Spleen (tissue), 11 donors: ENCODE results near the gene SOX8. TPM values are rescaled to one million over a fixed set of nuclear protein-coding genes. Genes with fewer than 3 reads are reported as not detected.

Source experiments
- DNase-seq: peaks from one replicate; pipeline ENCODE4 v3.0.0-alpha.2; 2020
- H3K27ac ChIP-seq, 8 donors: fragments of 200-600 bp; sonication (generic) in 7 of 8; 1 replicate in 4 of 8; 2 replicates in 4 of 8; pipeline versions ENCODE4 v1.5.0 to v1.8.0; 2016 to 2021; ENCODE audit warnings: inconsistent platforms in 4 of 8, mild to moderate bottlenecking in 4 of 8, moderate library complexity in 1 of 8
- H3K27me3 ChIP-seq, 7 donors: fragments of 200-600 bp; sonication (generic) in 6 of 7; replicated peaks in 1 of 7; 1 replicate in 4 of 7; 2 replicates in 3 of 7; pipeline versions ENCODE4 v1.5.0 to v1.8.0; 2016 to 2021; ENCODE audit warnings: inconsistent platforms in 3 of 7, mild to moderate bottlenecking in 1 of 7
- H3K36me3 ChIP-seq, 6 donors: fragments of 200-600 bp; sonication (generic) in 5 of 6; 1 replicate in 4 of 6; 2 replicates in 2 of 6; pipeline versions ENCODE4 v1.5.0 to v1.8.0; 2016 to 2021; ENCODE audit warnings: inconsistent platforms in 2 of 6
- H3K4me1 ChIP-seq, 6 donors: fragments of 200-600 bp; sonication (generic) in 5 of 6; 1 replicate in 3 of 6; 2 replicates in 3 of 6; pipeline versions ENCODE4 v1.5.0 to v1.8.0; 2016 to 2021; ENCODE audit warnings: inconsistent platforms in 3 of 6
- H3K4me3 ChIP-seq, 8 donors: fragments of 200-600 bp; sonication (generic) in 7 of 8; 1 replicate in 4 of 8; 2 replicates in 4 of 8; pipeline versions ENCODE4 v1.5.0 to v1.8.0; 2016 to 2021; ENCODE audit warnings: inconsistent platforms in 4 of 8, mild to moderate bottlenecking in 4 of 8, moderate library complexity in 2 of 8
- H3K9me3 ChIP-seq, 8 donors: fragments of 200-600 bp; sonication (generic) in 7 of 8; 1 replicate in 4 of 8; 2 replicates in 4 of 8; pipeline versions ENCODE4 v1.5.0 to v1.8.0; 2016 to 2021; ENCODE audit warnings: inconsistent platforms in 4 of 8
- CTCF ChIP-seq, 11 experiments: fragments of 200-600 bp in 7 of 11; fragments of 450-650 bp in 4 of 11; sonication (generic) in 4 of 11; IDR thresholded peaks in 8 of 11; conservative IDR thresholded peaks in 3 of 11; 1 replicate in 7 of 11; 2 replicates in 4 of 11; pipeline versions ENCODE4 v1.4.0 to v1.8.0; 2016 to 2021; ENCODE audit warnings: antibody characterized with exemption in 11 of 11, inconsistent platforms in 4 of 11, mild to moderate bottlenecking in 1 of 11
- POLR2A ChIP-seq, 3 donors: fragments of 450-650 bp; IDR thresholded peaks; one replicate each; pipeline ENCODE4 v1.5.1; 2017; ENCODE audit warnings: antibody characterized with exemption in 3 of 3, mild to moderate bottlenecking in 1 of 3
- POLR2AphosphoS5 ChIP-seq, 3 donors: sonication (generic); formaldehyde crosslinking; IDR thresholded peaks; one replicate each; pipeline ENCODE4 v1.5.1; 2017; ENCODE audit warnings: antibody characterized with exemption in 3 of 3
- WGBS, 5 donors: extraction: QIAGEN DNeasy Blood & Tissue Kit in 3 of 5; methylation state at CpG; one replicate each; pipeline versions ENCODE4 v1.1.5 to v1.1.7; 2013 to 2018; 5-methylcytosine and 5-hydroxymethylcytosine counted together
- intact Hi-C: fragments of 100-400 bp; cut with DNase I; formaldehyde crosslinking; loops from one replicate; pipeline ENCODE4 v1.15.0; 2023; ENCODE audit warnings: low total_unique reads
- polyA plus RNA-seq, 3 donors: library from polyadenylated mRNA; stranded (reverse); fragments of 200-250 nt; gene quantifications; one replicate each; pipeline ENCODE4 v1.2.1, GENCODE V29; 2013
- total RNA-seq, 7 donors: library from RNA; depleted of rRNA in 3 of 7; stranded (reverse); fragments of >200 nt in 3 of 7; fragmentation: NEBNext Ultra II Directional in 4 of 7; extraction: Animal tissue kit (Norgen Biotek cat#: 25700) in 4 of 7; gene quantifications; one replicate each; pipeline versions ENCODE4 v1.1.0 to v1.2.1, GENCODE V29; 2016 to 2021
- donor health status: healthy with polysubstance abuse.
- donor health status: DM: no; HTN: no; CAD: no; lungs with moderate emphysema.
- donor health status: DM: no; HTN: no; CAD: no.
- donor health status: Bipolar disorder and iron deficiency.
- donor health status: healthy.
- donor health status: DM: no; HTN: no; CAD: no.
- donor health status: DM: yes; HTN: yes; CAD: no.

SOX8 gene
- total and polyA plus RNA-seq, 10 donors, result 0.60 to 3.7 (median 1.7) TPM

GRCh38 chr16:938752-939151 is 42.8 kb upstream of the SOX8 start:
- Histone ChIP-seq H3K9me3 (peaks cover 0 to 32% (median 27%) of the 10 kb centered on the region in 8 donors), H3K4me3 (no peak overlapping the region), H3K27ac (no peak overlapping the region), H3K4me1 (no peaks in the 10 kb centered on the region), H3K36me3 (peaks cover 0 to 59% (median 9%) of the 10 kb centered on the region in 6 donors), H3K27me3 (no peaks in the 10 kb centered on the region)
- WGBS, 5 donors, result 75 to 90% (median 87%) methylated on average over 9 of the region's 9 CpGs
- no peak for TF ChIP-seq POLR2AphosphoS5 (IDR thresholded peaks at IDR 0.05)
- TF ChIP-seq POLR2A (IDR thresholded peaks at IDR 0.05), result no peak
- no peak for TF ChIP-seq CTCF (IDR thresholded peaks at IDR 0.05 in 8 of 11, conservative IDR thresholded peaks at IDR 0.05 in 3 of 11)
- intact Hi-C loops, result no loop called here
- DNase-seq, result peak; percentile 29

GRCh38 chr16:939311-939710 is 42.3 kb upstream of the SOX8 start:
- intact Hi-C loops, result no loop called here
- DNase-seq, result peak; percentile 55

GRCh38 chr16:939941-940340 is 41.6 kb upstream of the SOX8 start:
- WGBS, 5 donors, result 91 to 96% (median 95%) methylated on average over 17 of the region's 17 CpGs
- no peak overlapping the region for H3K27ac ChIP-seq
- peaks cover 0 to 32% (median 27%) of the 10 kb centered on the region in 8 donors for H3K9me3 ChIP-seq
- no peaks in the 10 kb centered on the region for H3K4me1 ChIP-seq
- DNase-seq, result no peak
- H3K36me3 ChIP-seq, result peaks cover 0 to 66% (median 5%) of the 10 kb centered on the region in 6 donors
- intact Hi-C loops, result no loop called here
- no peaks in the 10 kb centered on the region for H3K27me3 ChIP-seq
- TF ChIP-seq POLR2AphosphoS5 (IDR thresholded peaks at IDR 0.05), result no peak
- no peak for TF ChIP-seq POLR2A (IDR thresholded peaks at IDR 0.05)
- TF ChIP-seq CTCF (IDR thresholded peaks at IDR 0.05 in 8 of 11, conservative IDR thresholded peaks at IDR 0.05 in 3 of 11), result no peak
- no peak overlapping the region for H3K4me3 ChIP-seq

More at GRCh38 chr16:939311-939710, 42.3 kb upstream of the SOX8 start:
- H3K9me3 ChIP-seq, result peaks cover 0 to 32% (median 27%) of the 10 kb centered on the region in 8 donors
- H3K4me1 ChIP-seq, result no peaks in the 10 kb centered on the region
- no peak overlapping the region for H3K4me3 ChIP-seq
- WGBS, 5 donors, result 92 to 96% (median 95%) methylated on average over 23 to 27 of the region's 27 CpGs
- H3K27ac ChIP-seq, result no peak overlapping the region
- H3K36me3 ChIP-seq, result peaks cover 0 to 59% (median 5%) of the 10 kb centered on the region in 6 donors
- no peaks in the 10 kb centered on the region for H3K27me3 ChIP-seq
- TF ChIP-seq POLR2A (IDR thresholded peaks at IDR 0.05) (no peak), POLR2AphosphoS5 (IDR thresholded peaks at IDR 0.05) (no peak), CTCF (IDR thresholded peaks at IDR 0.05 in 8 of 11, conservative IDR thresholded peaks at IDR 0.05 in 3 of 11) (no peak)

- intact Hi-C loops, result no loop called here
- WGBS, 5 donors, result 90 to 99% (median 96%) methylated on average over 4 of the region's 4 CpGs
- Histone ChIP-seq H3K36me3 (peaks cover 0 to 80% (median 15%) of the 10 kb centered on the region in 6 donors), H3K4me3 (no peak overlapping the region), H3K27me3 (no peaks in the 10 kb centered on the region), H3K9me3 (peaks cover 0 to 32% (median 27%) of the 10 kb centered on the region in 8 donors), H3K4me1 (peaks cover 0 to 17% (median 9%) of the 10 kb centered on the region in 6 donors), H3K27ac (no peak overlapping the region)
- DNase-seq, result peak; percentile 12
- no peak for TF ChIP-seq CTCF (IDR thresholded peaks at IDR 0.05 in 8 of 11, conservative IDR thresholded peaks at IDR 0.05 in 3 of 11)
- TF ChIP-seq POLR2A (IDR thresholded peaks at IDR 0.05), result no peak
- no peak for TF ChIP-seq POLR2AphosphoS5 (IDR thresholded peaks at IDR 0.05)
Measured at GRCh38 chr16:942436-943060, 39.0 kb upstream of the SOX8 start.
